Uterus (tissue), 4 donors: Measurements from ENCODE around the gene MLPH. TPM values are rescaled to one million over a fixed set of nuclear protein-coding genes. Genes with fewer than 3 reads are reported as not detected.

ENCODE experiments used
- DNase-seq, 2 donors: peaks; one replicate each; pipeline ENCODE4 v3.0.0-alpha.2; 2019 to 2020
- H3K27ac ChIP-seq, 2 donors: fragments of 200-600 bp; sonication (generic); 1 replicate in 1 of 2; 2 replicates in 1 of 2; pipeline ENCODE4 v1.5.1; 2016 to 2018
- H3K27me3 ChIP-seq, 2 donors: fragments of 200-600 bp; sonication (generic); one replicate each; pipeline ENCODE4 v1.5.1; 2018 to 2019; ENCODE audit warnings: control low read depth in 1 of 2
- H3K36me3 ChIP-seq, 2 donors: fragments of 200-600 bp; sonication (generic); one replicate each; pipeline ENCODE4 v1.5.1; 2019; ENCODE audit warnings: control low read depth in 1 of 2
- H3K4me1 ChIP-seq, 2 donors: fragments of 200-600 bp; sonication (generic); one replicate each; pipeline ENCODE4 v1.5.1; 2018 to 2019; ENCODE audit warnings: control low read depth in 1 of 2
- H3K4me3 ChIP-seq, 2 donors: fragments of 200-600 bp; sonication (generic); 1 replicate in 1 of 2; 2 replicates in 1 of 2; pipeline ENCODE4 v1.5.1; 2018 to 2019; ENCODE audit warnings: mild to moderate bottlenecking in 1 of 2
- H3K9me3 ChIP-seq, 2 donors: fragments of 200-600 bp; sonication (generic); one replicate each; pipeline ENCODE4 v1.5.1; 2019; ENCODE audit warnings: control low read depth in 1 of 2
- POLR2A ChIP-seq, 2 donors: fragments of 450-650 bp; IDR thresholded peaks; one replicate each; pipeline ENCODE4 v1.6.1; 2016; ENCODE audit warnings: antibody characterized with exemption in 2 of 2, mild to moderate bottlenecking in 1 of 2, moderate library complexity in 1 of 2
- intact Hi-C: fragments of 100-400 bp; cut with DNase I; formaldehyde crosslinking; loops from one replicate; pipeline ENCODE4 v1.15.1; 2023; ENCODE audit warnings: low total_unique reads
- total RNA-seq, 4 donors: library from RNA; depleted of rRNA in 3 of 4; stranded (reverse); fragments of >200 nt in 3 of 4; gene quantifications; one replicate each; pipeline versions ENCODE4 v1.1.0 to v1.2.4, GENCODE V29; 2014 to 2023
- TF ChIP-seq, protein P1 (sequence below), 4 experiments: fragments of 200-600 bp in 2 of 4; fragments of 450-650 bp in 2 of 4; sonication (generic) in 2 of 4; IDR thresholded peaks; one replicate each; pipeline ENCODE4 v1.5.1; 2016 to 2019; ENCODE audit warnings: antibody characterized with exemption in 4 of 4, mild to moderate bottlenecking in 2 of 4, moderate library complexity in 1 of 4
- donor health status: DM: yes; HTN: yes; CAD: no.

MLPH gene
- total RNA-seq, 4 donors from 2014 or later, result 1.2 to 16.5 (median 8.9) TPM

- intact Hi-C loops, result loop anchor here (10.0 kb wide), 1 partner anchor 452 kb away; no protein-coding TSS in a partner anchor
- no peak for TF ChIP-seq POLR2A (IDR thresholded peaks at IDR 0.05)
- TF ChIP-seq, protein P1, sequence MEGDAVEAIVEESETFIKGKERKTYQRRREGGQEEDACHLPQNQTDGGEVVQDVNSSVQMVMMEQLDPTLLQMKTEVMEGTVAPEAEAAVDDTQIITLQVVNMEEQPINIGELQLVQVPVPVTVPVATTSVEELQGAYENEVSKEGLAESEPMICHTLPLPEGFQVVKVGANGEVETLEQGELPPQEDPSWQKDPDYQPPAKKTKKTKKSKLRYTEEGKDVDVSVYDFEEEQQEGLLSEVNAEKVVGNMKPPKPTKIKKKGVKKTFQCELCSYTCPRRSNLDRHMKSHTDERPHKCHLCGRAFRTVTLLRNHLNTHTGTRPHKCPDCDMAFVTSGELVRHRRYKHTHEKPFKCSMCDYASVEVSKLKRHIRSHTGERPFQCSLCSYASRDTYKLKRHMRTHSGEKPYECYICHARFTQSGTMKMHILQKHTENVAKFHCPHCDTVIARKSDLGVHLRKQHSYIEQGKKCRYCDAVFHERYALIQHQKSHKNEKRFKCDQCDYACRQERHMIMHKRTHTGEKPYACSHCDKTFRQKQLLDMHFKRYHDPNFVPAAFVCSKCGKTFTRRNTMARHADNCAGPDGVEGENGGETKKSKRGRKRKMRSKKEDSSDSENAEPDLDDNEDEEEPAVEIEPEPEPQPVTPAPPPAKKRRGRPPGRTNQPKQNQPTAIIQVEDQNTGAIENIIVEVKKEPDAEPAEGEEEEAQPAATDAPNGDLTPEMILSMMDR (IDR thresholded peaks at IDR 0.05), result no peak
- H3K4me3 ChIP-seq, result no peak overlapping the region
- no peaks in the 10 kb centered on the region for H3K36me3 ChIP-seq
- DNase-seq, result no peak
- peaks cover 0 to 8% of the 10 kb centered on the region in 2 donors for H3K4me1 ChIP-seq
- no peak overlapping the region for H3K27ac ChIP-seq
- no peaks in the 10 kb centered on the region for H3K9me3 ChIP-seq
- no peaks in the 10 kb centered on the region for H3K27me3 ChIP-seq
These were observed 89.9 kb downstream of the MLPH start for GRCh38 chr2:237576974-237577373.

- no peaks in the 10 kb centered on the region for H3K36me3 ChIP-seq
- H3K9me3 ChIP-seq, result no peaks in the 10 kb centered on the region
- TF ChIP-seq, protein P1 (IDR thresholded peaks at IDR 0.05), result no peak
- no peak for TF ChIP-seq POLR2A (IDR thresholded peaks at IDR 0.05)
- H3K27me3 ChIP-seq, result no peaks in the 10 kb centered on the region
- no peak for DNase-seq
- intact Hi-C loops, result loop anchor here (10.0 kb wide), 1 partner anchor 453 kb away; no protein-coding TSS in a partner anchor
- H3K4me1 ChIP-seq, result peaks cover 0 to 8% of the 10 kb centered on the region in 2 donors
- H3K4me3 ChIP-seq, result no peak overlapping the region
- H3K27ac ChIP-seq, result no peak overlapping the region
These were observed 90.4 kb downstream of the MLPH start for GRCh38 chr2:237577458-237577857.

DNA sequence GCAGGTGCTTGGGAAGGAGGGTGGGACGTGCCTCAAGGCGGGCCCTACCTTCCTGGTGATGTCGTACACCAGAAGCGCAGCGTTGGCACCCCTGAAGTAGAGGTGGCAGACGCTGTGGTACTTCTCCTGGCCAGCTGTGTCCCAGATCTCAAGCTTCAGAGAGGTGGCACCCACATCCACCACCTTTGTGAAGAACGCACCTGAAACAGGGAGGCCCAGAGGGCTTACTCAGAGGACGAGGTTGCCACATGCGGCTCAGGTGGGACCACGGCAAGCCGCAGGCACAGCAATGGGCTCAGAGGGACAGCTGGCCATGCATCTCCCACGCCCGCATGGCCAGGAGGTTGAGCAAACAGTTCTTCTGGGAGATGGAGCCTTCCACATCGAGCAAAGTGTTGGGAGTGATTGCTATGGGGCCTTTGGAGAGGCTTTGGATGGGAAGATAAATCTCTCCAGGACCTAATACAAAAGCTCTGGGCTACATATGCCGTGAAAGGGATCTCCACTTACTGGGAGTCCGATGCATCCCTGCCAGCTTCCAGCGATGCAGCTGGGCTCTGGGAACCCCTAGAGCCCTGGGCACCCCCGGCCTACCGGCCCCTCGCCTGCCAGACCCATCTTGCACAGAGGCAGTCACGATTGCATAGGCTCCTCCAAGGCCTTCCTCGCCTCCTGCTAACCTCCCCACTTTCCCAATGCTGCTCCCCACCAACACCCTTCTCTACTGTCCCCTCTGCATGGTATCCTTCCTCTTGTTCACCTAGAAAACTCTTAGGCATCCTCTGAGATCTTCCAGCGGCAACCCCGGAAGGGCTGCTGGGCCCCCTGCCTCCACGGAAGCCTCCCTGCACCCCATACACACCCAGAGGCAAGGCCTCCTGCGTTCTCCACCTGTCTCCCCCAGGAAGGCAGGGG lies 91.2 kb downstream of the MLPH start:
- no peaks in the 10 kb centered on the region for H3K36me3 ChIP-seq
- H3K4me3 ChIP-seq, result no peak overlapping the region
- intact Hi-C loops, result loop anchor here (10.0 kb wide), 1 partner anchor 453 kb away; no protein-coding TSS in a partner anchor
- no peak for DNase-seq
- H3K9me3 ChIP-seq, result no peaks in the 10 kb centered on the region
- H3K27ac ChIP-seq, result no peak overlapping the region
- H3K4me1 ChIP-seq, result peaks cover 0 to 8% of the 10 kb centered on the region in 2 donors
- H3K27me3 ChIP-seq, result no peaks in the 10 kb centered on the region
- no peak for TF ChIP-seq POLR2A (IDR thresholded peaks at IDR 0.05)
- TF ChIP-seq, protein P1 (IDR thresholded peaks at IDR 0.05), result no peak

DNA sequence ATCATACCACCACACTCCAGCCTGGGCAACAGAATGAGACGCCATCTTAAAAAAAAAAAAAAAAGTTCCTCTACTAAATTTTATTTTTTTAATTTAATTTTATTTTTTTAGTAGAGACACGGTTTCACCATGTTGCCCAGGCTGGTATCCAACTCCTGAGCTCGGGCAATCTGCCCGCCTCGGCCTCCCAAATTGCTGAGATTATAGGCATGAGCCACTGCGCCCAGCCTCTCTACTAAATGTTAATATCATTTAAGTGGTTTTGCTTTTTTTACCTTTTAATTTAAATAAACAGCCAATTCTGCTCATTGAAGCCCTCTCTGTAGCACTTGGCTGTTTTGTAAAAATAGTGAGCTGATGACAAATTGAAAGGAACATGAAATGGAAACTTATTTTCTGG lies 94.3 kb downstream of the MLPH start:
- Histone ChIP-seq H3K4me1 (no peaks in the 10 kb centered on the region), H3K36me3 (no peaks in the 10 kb centered on the region), H3K27ac (peak overlapping the region in 1 of 2 donors; percentile 66), H3K4me3 (no peak overlapping the region), H3K9me3 (no peaks in the 10 kb centered on the region), H3K27me3 (no peaks in the 10 kb centered on the region)
- intact Hi-C loops, result no loop called here
- no peak for DNase-seq
- no peak for TF ChIP-seq POLR2A (IDR thresholded peaks at IDR 0.05)
- TF ChIP-seq, protein P1 (IDR thresholded peaks at IDR 0.05), result no peak
